Measurements from ENCODE around the gene OVOL2. TPM values are rescaled to one million over a fixed set of nuclear protein-coding genes. Genes with fewer than 3 reads are reported as not detected.
A peak's percentile ranks its signal among the peaks of the same experiment; 100 is the strongest.
"Not testable (repeated sequence)": the region's sequence is repeated elsewhere in the genome, so short reads cannot be mapped to it uniquely, and the experiment has no call there.

Gene OVOL2
- not detected in 2 replicates for polyA plus RNA-seq (2012; rRNA removed)
- not detected in 2 replicates for polyA plus RNA-seq (2012; cell fraction: cytosol; rRNA removed)
- not detected in 2 replicates for polyA plus RNA-seq (2012; cell fraction: nucleus; rRNA removed)

- POLR2A ChIA-PET = no interaction called here
- CTCF ChIA-PET = interaction anchor here (0.7 kb wide), 1 partner anchor 22 kb away, joined by 3 read pairs; no protein-coding TSS in a partner anchor
- 6% methylated on average over 43 of the region's 73 CpGs for WGBS (ENCODE audit: low lambda C conversion rate)
Observed at GRCh38 chr20:18057101-18057993, at the start of gene OVOL2. OVOL2 (minus strand) TSS chr20:18057916; CDS start chr20:18057634, 282 bp downstream.

GRCh38 chr20:18103497-18103896 is 45.8 kb upstream of the OVOL2 start:
- Histone ChIP-seq H3K4me2 (no peak overlapping the region), H3K27me3 (ENCODE audit: insufficient read depth) (no peaks in the 10 kb centered on the region; the same call in 1 of the 2 replicates), H3K79me2 (ENCODE audit: insufficient read depth) (no peaks in the 10 kb centered on the region), H4K20me1 (ENCODE audit: insufficient read depth) (no peaks in the 10 kb centered on the region), H3K9me3 (no peaks in the 10 kb centered on the region), H3K9me2 (no peaks in the 10 kb centered on the region), H2AFZ (ENCODE audit: low read depth) (no peak overlapping the region), H3K9ac (no peak overlapping the region), H3F3A (replicated peaks; ENCODE audit: insufficient read depth) (no peaks in the 10 kb centered on the region), H3K36me3 (replicated peaks in 1 of 2; ENCODE audit: control insufficient read depth in 1 of 2, insufficient read depth in 2 of 2, low read length in 1 of 2) (no peaks in the 10 kb centered on the region), H3K4me3 (ENCODE audit: low read depth in 2 of 2, low read length in 1 of 2) (no peak overlapping the region), H3K4me1 (ENCODE audit: control insufficient read depth in 1 of 2, insufficient read depth in 2 of 2, low read depth in 1 of 2, low read length in 1 of 2) (no peaks in the 10 kb centered on the region), H3K27ac (ENCODE audit: low read depth in 2 of 2, low read length in 1 of 2) (no peak overlapping the region)
- POLR2A ChIA-PET = no interaction called here
- 66% methylated on average over 1 of the region's 1 CpG for WGBS (ENCODE audit: low lambda C conversion rate)
- TF ChIP-seq NRF1 (IDR thresholded peaks at IDR 0.05; ENCODE audit: low read depth, low read length) = no peak
- no peak for TF ChIP-seq YY1 (IDR thresholded peaks at IDR 0.05; ENCODE audit: low read depth)
- CTCF ChIA-PET = interaction anchor here (0.6 kb wide), 1 partner anchor 119 kb away, joined by 3 read pairs; no protein-coding TSS in a partner anchor
- DNase-seq = no peak

More at GRCh38 chr20:18057101-18057993, at the start of gene OVOL2:
- Histone ChIP-seq H3K4me1 (ENCODE audit: control insufficient read depth in 1 of 2, insufficient read depth in 2 of 2, low read depth in 1 of 2, low read length in 1 of 2) (peaks cover 0 to 4% of the 10 kb centered on the region in 2 experiments; a peak in 1 of 4 replicates), H3K4me3 (ENCODE audit: low read depth in 2 of 2, low read length in 1 of 2) (peak within 1 kb of the TSS in 1 of 2 experiments; percentile 10; a peak in 2 of 4 replicates), H3F3A (replicated peaks; ENCODE audit: insufficient read depth) (no peaks in the 10 kb centered on the region), H4K20me1 (ENCODE audit: insufficient read depth) (no peaks in the 10 kb centered on the region), H3K9me3 (no peaks in the 10 kb centered on the region), H3K9me2 (no peaks in the 10 kb centered on the region), H3K27ac (ENCODE audit: low read depth in 2 of 2, low read length in 1 of 2) (no peak within 1 kb of the TSS), H3K79me2 (ENCODE audit: insufficient read depth) (no peaks in the 10 kb centered on the region), H3K36me3 (replicated peaks in 1 of 2; ENCODE audit: control insufficient read depth in 1 of 2, insufficient read depth in 2 of 2, low read length in 1 of 2) (no peaks in the 10 kb centered on the region), H3K9ac (no peak within 1 kb of the TSS), H3K27me3 (ENCODE audit: insufficient read depth) (peaks cover 91% of the 10 kb centered on the region), H2AFZ (ENCODE audit: low read depth) (no peak within 1 kb of the TSS), H3K4me2 (peak within 1 kb of the TSS; percentile 44; the same call in 1 of the 2 replicates)
- TF ChIP-seq RFX5 (IDR thresholded peaks at IDR 0.05; ENCODE audit: low read length) (no peak), EZH2phosphoT487 (IDR thresholded peaks at IDR 0.05; ENCODE audit: borderline replicate concordance, low read depth) (0 out of 2 replicates have a peak, but pooled peaks have one; percentile 81)
- peak; percentile 52 for DNase-seq

DNA sequence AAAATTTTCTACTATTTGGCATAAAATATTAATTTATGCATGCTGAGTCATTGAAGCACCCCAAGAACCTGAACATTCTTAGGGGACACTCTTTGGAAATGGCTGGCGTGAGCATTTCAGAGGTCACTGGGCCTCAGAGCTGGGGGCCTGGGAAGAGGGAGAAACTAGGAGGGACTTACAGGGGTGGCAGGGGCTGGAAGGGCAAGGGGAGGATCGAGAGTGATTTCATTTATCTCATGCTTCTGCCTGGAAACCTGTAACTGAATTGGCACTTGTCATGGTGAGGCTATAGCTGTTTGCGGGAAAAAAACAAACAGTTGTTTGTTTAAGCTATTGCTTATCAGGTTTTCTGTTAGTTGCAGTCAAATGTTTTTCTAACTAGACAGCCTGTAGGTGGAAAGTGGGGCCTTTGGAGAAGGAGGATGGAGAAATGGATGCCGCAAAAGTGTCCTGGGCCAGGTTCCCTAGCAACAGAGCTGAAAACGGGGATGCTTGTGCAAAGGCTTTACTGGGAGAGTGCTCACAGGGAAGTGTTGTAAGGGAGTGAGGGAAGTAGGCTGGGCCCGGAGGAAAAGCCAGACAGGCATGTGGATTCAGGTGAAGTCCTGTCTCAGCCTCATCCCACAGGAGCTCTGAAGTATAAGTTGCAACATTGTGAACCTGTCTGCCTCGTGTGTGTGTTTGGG is 43.6 kb upstream of the OVOL2 start:
- H3K9me3 ChIP-seq = no peaks in the 10 kb centered on the region
- no peaks in the 10 kb centered on the region for H3K79me2 ChIP-seq (ENCODE audit: insufficient read depth)
- ChIA-PET CTCF (no interaction called here), POLR2A (no interaction called here)
- 35% methylated on average over 7 of the region's 7 CpGs for WGBS (ENCODE audit: low lambda C conversion rate)
- DNase-seq = no peak
- H3K9me2 ChIP-seq = no peaks in the 10 kb centered on the region
- H3K4me3 ChIP-seq (ENCODE audit: low read depth in 2 of 2, low read length in 1 of 2) = no peak overlapping the region
- H3F3A ChIP-seq (replicated peaks; ENCODE audit: insufficient read depth) = no peaks in the 10 kb centered on the region
- H3K27me3 ChIP-seq (ENCODE audit: insufficient read depth) = no peaks in the 10 kb centered on the region; the same call in 1 of the 2 replicates
- no peak overlapping the region for H3K9ac ChIP-seq
- no peaks in the 10 kb centered on the region for H3K36me3 ChIP-seq (replicated peaks in 1 of 2; ENCODE audit: control insufficient read depth in 1 of 2, insufficient read depth in 2 of 2, low read length in 1 of 2)
- no peak overlapping the region for H2AFZ ChIP-seq (ENCODE audit: low read depth)
- no peaks in the 10 kb centered on the region for H4K20me1 ChIP-seq (ENCODE audit: insufficient read depth)
- H3K4me2 ChIP-seq = no peak overlapping the region
- TF ChIP-seq IRF3 (IDR thresholded peaks at IDR 0.05; ENCODE audit: low read depth, low read length) = no peak
- no peak for TF ChIP-seq TCF12 (IDR thresholded peaks at IDR 0.05)
- no peak overlapping the region for H3K27ac ChIP-seq (ENCODE audit: low read depth in 2 of 2, low read length in 1 of 2)
- H3K4me1 ChIP-seq (ENCODE audit: control insufficient read depth in 1 of 2, insufficient read depth in 2 of 2, low read depth in 1 of 2, low read length in 1 of 2) = no peaks in the 10 kb centered on the region

GRCh38 chr20:18100569-18100968 is 42.9 kb upstream of the OVOL2 start:
- H4K20me1 ChIP-seq (ENCODE audit: insufficient read depth); H3K27ac ChIP-seq (ENCODE audit: low read depth in 2 of 2, low read length in 1 of 2); H3K79me2 ChIP-seq (ENCODE audit: insufficient read depth); H3K4me1 ChIP-seq (ENCODE audit: control insufficient read depth in 1 of 2, insufficient read depth in 2 of 2, low read depth in 1 of 2, low read length in 1 of 2); H3F3A ChIP-seq (replicated peaks; ENCODE audit: insufficient read depth); DNase-seq; H3K9me3 ChIP-seq; H3K4me3 ChIP-seq (ENCODE audit: low read depth in 2 of 2, low read length in 1 of 2); H3K9me2 ChIP-seq; H3K36me3 ChIP-seq (replicated peaks in 1 of 2; ENCODE audit: control insufficient read depth in 1 of 2, insufficient read depth in 2 of 2, low read length in 1 of 2); CTCF ChIA-PET; H2AFZ ChIP-seq (ENCODE audit: low read depth); H3K4me2 ChIP-seq; POLR2A ChIA-PET; H3K9ac ChIP-seq; H3K27me3 ChIP-seq (ENCODE audit: insufficient read depth): not testable (repeated sequence)
- 73% methylated on average over 11 of the region's 11 CpGs for WGBS (ENCODE audit: low lambda C conversion rate)
